ENCODE data around the gene TMEM18. TPM values are rescaled to one million over a fixed set of nuclear protein-coding genes. Genes with fewer than 3 reads are reported as not detected.
A peak's percentile ranks its signal among the peaks of the same experiment; 100 is the strongest.

The TMEM18 gene
- total and polyA plus RNA-seq, 9 of the 15 experiments (the other 6 are each of a cell fraction or from before 2014, with no cell fraction given), result 12.8 to 55.9 (median 21.8) TPM

DNA sequence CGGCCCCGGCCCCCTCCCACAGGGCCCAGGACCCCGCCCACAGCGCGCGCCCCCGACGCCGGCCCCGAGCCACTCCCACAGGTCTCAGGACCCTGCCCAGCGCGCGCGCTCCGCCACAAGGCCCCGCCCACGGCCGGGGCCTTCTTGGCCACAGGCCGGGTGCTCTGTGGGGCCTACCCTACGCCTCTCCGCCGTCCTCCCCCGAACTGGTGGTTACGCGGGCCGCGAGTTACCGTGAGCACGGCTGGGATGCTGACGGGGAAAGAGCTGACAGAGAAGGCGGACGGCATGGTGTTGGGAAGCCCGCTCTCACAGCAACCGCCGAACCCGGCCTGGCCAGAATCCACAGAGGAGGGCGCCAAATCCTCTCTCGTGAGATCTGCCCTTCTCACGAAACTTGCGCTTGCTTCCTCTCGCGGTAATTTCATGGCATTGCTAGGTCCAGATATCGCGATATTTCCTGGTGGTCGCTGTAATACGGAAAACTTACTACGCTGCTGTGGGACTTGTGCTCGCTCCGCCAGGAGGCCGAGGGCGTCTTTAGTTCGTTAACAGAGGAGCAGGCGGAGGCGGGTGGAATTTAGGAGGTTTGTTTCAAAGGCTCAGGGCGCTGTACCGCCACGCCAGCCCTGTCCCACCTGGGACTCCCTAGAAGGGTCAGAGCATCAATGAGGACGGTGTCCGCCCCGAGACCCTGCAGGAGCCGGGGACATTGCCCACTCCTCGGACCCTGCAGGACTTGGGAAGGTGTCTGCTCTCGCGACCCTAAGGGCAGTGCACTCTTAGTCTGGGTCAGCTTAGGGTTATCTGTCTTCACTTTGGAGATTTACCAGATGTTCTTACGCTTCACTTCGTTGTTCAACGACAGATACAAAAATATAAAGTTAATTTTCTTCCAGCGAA, at the start of gene TMEM18 (continued):
- TF ChIP-seq, protein P1, sequence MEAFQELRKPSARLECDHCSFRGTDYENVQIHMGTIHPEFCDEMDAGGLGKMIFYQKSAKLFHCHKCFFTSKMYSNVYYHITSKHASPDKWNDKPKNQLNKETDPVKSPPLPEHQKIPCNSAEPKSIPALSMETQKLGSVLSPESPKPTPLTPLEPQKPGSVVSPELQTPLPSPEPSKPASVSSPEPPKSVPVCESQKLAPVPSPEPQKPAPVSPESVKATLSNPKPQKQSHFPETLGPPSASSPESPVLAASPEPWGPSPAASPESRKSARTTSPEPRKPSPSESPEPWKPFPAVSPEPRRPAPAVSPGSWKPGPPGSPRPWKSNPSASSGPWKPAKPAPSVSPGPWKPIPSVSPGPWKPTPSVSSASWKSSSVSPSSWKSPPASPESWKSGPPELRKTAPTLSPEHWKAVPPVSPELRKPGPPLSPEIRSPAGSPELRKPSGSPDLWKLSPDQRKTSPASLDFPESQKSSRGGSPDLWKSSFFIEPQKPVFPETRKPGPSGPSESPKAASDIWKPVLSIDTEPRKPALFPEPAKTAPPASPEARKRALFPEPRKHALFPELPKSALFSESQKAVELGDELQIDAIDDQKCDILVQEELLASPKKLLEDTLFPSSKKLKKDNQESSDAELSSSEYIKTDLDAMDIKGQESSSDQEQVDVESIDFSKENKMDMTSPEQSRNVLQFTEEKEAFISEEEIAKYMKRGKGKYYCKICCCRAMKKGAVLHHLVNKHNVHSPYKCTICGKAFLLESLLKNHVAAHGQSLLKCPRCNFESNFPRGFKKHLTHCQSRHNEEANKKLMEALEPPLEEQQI (IDR thresholded peaks at IDR 0.05), result 0 out of 2 replicates have a peak, but pooled peaks have one; percentile 63
- TF ChIP-seq SMARCE1 (IDR thresholded peaks at IDR 0.05) (no peak), SRF (CRISPR knock-in tag; IDR thresholded peaks at IDR 0.05) (peak in 1 of 2 experiments; percentile 59; a peak in 1 of 4 replicates), SMARCC2 (IDR thresholded peaks at IDR 0.05; ENCODE audit: low read depth) (no peak), TAF15 (IDR thresholded peaks at IDR 0.05; ENCODE audit: low read depth, low read length) (no peak), EP300 (IDR thresholded peaks at IDR 0.05; ENCODE audit: low read length) (no peak), CXXC5 (CRISPR knock-in tag; IDR thresholded peaks at IDR 0.05) (peak; percentile 77), YBX1 (IDR thresholded peaks at IDR 0.05) (no peak), ZNF324 (CRISPR knock-in tag; IDR thresholded peaks at IDR 0.05) (0 out of 2 replicates have a peak, but pooled peaks have one; percentile 13), TCF7 (IDR thresholded peaks at IDR 0.05; ENCODE audit: borderline replicate concordance) (peak; percentile 53; the same call in 1 of the 2 replicates), BRD9 (IDR thresholded peaks at IDR 0.05; ENCODE audit: low read depth, partially characterized antibody) (peak; percentile 95), TAF9B (IDR thresholded peaks at IDR 0.05; ENCODE audit: partially characterized antibody) (peak; percentile 91), CREB1 (IDR thresholded peaks at IDR 0.05) (no peak), CREB1 (CRISPR knock-in tag; IDR thresholded peaks at IDR 0.05) (peak; percentile 69), RNF2 (IDR thresholded peaks at IDR 0.05) (no peak)
- TF ChIP-seq, protein P2, sequence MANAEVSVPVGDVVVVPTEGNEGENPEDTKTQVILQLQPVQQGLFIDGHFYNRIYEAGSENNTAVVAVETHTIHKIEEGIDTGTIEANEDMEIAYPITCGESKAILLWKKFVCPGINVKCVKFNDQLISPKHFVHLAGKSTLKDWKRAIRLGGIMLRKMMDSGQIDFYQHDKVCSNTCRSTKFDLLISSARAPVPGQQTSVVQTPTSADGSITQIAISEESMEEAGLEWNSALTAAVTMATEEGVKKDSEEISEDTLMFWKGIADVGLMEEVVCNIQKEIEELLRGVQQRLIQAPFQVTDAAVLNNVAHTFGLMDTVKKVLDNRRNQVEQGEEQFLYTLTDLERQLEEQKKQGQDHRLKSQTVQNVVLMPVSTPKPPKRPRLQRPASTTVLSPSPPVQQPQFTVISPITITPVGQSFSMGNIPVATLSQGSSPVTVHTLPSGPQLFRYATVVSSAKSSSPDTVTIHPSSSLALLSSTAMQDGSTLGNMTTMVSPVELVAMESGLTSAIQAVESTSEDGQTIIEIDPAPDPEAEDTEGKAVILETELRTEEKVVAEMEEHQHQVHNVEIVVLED (CRISPR knock-in tag; IDR thresholded peaks at IDR 0.05), result no peak

Data from K562 (cell line).